GM18909 (cell line): ENCODE data around the gene APBA2.
"Not testable (repeated sequence)": the region's sequence is repeated elsewhere in the genome, so short reads cannot be mapped to it uniquely, and the experiment has no call there.

Experiments
- ATAC-seq: cut with Tn5 transposase; IDR thresholded peaks from one replicate; pipeline ENCODE4 v1.9.1; 2021; ENCODE audit warnings: mild to moderate bottlenecking; ENCODE audit not compliant: unreplicated experiment, poor library complexity

Gene APBA2

DNA sequence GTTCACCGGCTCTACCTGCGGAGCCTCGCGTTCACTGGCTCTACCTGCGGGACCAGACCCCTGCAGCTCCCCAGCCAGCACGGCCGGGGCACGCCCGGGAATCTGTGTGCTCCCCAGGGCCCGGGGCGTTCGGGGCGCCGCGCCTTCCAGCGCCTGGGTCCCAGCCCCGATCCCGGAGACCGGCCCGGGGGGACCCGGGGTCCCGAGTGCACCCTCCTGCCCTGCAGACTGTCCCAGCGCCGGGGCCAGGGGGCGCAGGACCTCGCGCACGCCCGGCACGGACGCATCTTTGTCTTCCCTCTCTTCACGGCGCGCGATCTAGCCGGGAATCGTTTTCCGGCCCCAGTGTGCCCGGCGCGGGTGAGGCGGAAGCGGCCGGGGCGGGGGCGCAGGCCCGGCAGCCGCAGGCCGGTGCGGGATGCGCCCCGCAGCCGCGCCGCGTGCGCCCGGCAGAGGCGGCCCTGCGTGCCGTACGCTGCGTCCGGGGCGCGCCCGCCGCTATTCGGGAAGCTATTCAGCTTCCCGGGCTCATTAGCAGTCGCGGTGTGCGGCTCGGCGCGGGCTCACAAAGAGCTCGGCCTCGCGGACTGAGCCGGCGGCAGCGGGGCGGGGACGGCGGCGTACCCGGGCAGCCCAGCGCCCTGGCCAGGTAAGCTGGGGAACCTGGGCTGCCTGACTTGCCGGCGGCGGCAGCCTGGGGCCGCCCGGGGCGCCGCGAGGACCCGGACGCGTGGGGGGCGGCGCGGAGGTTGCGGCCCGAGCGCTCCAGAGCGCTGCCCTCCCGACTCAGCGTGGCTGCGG, at the start of gene APBA2:
Gene APBA2, plus strand, starts transcription at position 345 of the 801 bp plus-strand sequence. CDS start 167,911 bp downstream, outside the sequence.
- ATAC-seq = no peak

DNA sequence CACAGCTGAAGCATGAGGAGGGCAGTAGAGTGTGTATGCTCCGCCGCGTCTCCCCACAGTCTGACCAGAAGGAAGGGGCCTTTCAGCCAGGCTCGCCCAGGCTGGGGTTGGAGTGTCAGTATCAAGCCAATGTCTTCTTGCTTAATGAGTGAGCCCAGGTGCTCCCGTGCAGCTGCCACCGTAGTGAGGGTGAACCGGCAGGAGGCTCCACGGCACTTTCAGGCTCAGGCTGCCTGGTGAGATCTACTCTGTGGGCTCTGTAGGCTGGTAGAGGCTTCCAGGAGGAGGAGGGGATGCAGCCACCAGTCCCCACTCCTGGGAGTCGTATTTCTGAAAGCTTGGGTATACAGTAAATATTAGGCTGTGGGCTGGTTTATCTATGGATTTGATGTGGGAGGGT, 45.5 kb upstream of the APBA2 start:
- not testable (repeated sequence) for ATAC-seq

DNA sequence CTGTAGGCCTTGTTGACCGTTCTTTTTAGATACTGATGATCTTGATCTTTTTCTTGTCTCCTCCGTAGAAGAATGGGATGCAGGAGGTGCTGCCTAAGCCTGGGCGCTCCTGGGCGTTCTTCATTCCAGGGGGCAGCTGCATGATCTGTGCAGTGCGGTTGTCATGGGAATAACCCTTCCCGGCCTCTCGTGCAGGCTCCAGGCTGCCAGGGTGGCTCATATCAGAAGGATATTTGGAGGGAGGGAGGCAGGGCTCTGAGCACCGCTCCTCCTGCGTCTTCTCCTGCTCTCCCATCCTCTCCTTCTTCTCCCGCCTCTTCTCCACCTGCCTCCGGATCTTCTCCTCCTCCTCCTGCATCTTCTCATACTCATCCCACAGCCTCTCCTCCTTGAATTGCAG, 43.6 kb upstream of the APBA2 start:
- ATAC-seq = not testable (repeated sequence)

DNA sequence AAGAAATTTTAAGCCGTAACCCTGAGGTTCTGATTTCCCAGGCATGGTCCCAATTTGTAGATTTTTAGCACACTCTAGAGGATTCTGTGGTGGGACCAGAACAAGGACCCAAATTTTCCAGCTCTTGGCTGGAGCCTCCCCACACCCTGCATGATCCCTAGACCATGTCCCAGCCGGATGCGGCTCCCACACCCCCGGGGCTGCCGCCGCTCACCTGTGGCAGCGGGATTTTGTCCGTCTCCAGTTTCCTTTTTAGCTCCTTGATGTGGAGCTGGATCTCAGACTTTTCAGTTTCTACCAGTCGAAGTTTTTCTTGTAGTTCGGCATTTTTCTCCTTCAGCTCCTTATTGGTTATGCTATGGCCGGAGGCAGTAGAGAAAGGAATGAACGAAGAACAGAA, 42.3 kb upstream of the APBA2 start:
- ATAC-seq = not testable (repeated sequence)

DNA sequence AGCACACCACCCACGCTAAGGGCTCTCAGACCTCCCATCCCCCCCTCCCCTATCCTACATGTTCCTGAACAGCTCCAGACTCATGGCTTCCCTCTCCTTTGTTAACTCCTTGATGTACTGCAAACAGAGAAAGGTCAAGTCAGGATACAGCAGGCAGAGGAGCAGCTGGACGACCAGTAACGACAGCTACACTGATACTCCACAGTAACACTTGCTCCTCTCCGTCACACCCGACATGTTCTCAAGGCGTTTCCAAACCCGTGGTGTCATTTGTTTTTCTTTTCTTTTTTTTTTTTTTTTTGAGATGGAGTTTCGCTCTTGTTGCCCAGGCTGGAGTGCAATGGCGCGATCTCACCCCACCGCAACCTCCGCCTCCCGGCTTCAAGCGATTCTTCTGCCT, 41.6 kb upstream of the APBA2 start:
- not testable (repeated sequence) for ATAC-seq

DNA sequence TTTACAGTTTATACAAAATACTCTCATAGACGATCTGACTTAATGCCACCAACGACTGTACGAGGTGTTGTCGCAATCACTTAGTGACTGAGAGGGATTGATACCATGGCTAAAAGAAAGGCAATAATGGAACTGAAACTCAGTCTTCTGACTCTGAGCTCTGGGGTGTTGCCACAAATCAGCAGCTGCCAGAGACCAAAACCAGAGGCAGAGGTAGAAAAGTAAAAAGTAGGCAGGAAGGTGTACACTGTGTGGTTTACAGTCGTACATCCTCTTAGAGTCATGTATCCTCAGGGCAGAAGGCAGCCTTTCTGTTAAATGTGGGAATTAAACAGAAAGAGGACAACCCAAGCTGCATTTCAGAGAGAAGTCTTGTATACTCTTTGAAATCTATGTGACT, 38.5 kb upstream of the APBA2 start:
- ATAC-seq = peak; percentile 100

DNA sequence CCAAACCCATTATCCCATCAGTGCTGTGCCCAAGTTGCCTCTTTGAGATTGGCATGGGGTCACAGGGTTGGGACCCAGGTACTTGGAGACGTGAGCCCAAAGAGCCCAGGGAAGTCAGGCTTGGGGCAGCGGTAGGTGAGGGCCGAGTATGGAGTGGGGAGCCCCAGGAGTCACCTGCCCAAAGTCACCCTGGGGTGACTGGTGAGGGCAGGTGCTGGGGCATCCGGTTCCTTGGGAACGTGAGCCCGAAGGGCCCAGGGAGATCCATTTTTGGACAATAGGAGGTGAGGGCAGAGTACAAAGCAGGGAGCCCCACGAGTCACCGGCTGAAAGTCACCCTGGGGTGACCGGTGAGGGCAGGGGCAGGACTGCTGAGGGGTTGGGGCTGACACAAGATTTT, 37.8 kb upstream of the APBA2 start:
- ATAC-seq = not testable (repeated sequence)

DNA sequence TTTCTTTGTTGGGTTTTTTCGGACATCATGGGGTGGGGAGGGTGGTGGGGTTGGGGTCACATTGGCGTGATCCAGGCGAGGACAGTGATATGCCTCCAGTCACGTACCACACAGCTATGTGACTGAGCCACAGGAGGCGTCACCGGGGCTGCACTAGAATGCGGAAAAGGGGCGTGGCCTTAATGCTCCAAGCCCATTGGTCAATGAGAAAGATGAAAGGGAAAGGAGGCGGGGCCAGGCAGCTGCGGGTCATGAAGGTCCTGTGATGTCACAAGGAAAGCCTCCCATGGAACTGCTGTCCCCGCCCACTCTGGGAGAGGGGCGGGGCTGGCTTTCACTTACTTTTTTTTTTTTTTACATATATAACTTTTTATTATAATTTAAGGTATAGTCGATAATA, 37.3 kb upstream of the APBA2 start, which contains the start of gene GOLGA6L7:
Gene GOLGA6L7, minus strand, starts transcription at position 124 of the 400 bp plus-strand sequence. Its CDS starts 95 bp downstream, at position 29.
- not testable (repeated sequence) for ATAC-seq

DNA sequence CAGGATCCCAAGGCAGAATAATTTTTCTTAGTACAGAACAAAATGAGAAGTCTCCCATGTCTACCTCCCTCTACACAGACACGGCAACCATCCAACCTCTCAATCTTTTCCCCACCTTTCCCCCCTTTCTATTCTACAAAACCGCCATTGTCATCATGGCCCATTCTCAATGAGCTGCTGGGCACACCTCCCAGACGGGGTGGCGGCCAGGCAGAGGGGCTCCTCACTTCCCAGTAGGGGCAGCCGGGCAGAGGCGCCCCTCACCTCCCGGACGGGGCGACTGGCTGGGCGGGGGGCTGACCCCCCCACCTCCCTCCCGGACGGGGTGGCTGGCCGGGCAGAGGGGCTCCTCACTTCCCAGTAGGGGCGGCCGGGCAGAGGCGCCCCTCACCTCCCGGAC, 36.5 kb upstream of the APBA2 start:
- not testable (repeated sequence) for ATAC-seq

DNA sequence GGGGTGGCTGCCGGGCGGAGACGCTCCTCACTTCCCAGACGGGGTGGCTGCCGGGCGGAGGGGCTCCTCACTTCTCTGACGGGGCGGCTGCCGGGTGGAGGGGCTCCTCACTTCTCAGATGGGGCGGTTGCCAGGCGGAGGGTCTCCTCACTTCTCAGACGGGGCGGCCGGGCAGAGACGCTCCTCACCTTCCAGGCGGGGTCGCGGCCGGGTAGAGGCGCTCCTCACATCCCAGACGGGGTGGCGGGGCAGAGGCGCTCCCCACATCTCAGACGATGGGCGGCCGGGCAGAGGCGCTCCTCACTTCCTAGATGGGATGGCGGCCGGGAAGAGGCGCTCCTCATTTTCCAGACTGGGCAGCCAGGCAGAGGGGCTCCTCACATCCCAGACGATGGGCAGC, 36.0 kb upstream of the APBA2 start:
- not testable (repeated sequence) for ATAC-seq

DNA sequence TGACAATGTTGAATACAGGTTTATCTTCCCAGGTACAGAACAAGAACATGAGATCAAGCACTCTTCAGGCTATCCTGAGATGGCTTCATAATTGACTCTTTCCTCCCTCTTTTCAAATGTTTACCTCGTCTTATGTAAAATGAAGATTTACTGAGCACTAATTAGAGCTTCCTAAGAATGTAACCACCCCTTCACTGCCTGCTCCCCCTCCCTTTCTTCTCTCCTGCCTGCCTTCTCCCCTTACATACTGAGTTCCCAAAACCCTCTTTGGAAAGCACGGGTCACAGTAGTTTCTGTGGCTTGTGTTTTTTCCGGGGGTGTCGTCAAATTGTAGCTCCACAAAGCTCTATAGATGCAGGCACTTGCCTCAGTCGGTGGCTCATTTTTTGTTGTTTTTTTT, 32.1 kb upstream of the APBA2 start:
- ATAC-seq = not testable (repeated sequence)

DNA sequence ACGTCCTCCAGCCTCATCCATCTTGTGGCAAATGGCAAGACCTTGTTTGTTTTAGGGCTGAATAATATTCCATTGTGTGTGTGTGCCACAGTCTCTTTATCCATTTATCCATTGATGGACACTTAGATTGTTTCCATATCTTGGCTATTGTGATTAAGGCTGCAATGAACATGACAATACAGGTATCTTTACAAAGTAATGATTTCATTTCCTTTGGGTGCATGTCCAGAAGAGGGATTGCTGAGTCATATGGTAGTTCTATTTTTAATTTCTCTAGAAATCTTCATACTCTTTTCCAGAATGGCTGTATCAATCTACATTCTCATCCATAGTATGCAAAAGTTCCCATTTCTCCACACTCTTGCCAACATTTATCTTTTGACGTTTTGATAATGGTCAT, 31.2 kb upstream of the APBA2 start:
- not testable (repeated sequence) for ATAC-seq

DNA sequence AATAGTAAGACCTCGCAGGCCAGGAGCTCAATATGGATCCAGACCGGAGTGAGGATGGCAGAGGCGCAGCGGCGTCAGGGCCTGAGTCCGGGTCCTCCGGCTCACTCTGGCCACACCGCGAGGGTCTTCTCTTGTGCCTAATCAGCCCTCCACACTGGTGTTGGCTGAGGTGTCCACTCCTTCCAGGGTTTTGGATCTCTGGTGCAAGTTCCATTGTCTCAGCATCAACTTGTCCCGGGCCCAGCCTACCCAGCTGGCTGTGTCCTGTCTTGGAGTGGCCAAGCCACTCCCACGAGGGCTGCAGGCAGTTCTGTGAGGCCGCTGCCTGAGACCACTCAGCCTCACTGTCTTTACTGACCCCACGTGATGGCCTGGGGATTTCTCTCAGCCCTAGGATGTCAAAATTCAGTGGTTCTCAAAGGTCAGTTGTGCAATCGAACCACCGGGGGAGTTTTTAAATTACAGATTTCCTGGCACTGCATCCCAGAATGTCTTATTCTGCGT, 24.7 kb upstream of the APBA2 start:
- ATAC-seq = no peak

DNA sequence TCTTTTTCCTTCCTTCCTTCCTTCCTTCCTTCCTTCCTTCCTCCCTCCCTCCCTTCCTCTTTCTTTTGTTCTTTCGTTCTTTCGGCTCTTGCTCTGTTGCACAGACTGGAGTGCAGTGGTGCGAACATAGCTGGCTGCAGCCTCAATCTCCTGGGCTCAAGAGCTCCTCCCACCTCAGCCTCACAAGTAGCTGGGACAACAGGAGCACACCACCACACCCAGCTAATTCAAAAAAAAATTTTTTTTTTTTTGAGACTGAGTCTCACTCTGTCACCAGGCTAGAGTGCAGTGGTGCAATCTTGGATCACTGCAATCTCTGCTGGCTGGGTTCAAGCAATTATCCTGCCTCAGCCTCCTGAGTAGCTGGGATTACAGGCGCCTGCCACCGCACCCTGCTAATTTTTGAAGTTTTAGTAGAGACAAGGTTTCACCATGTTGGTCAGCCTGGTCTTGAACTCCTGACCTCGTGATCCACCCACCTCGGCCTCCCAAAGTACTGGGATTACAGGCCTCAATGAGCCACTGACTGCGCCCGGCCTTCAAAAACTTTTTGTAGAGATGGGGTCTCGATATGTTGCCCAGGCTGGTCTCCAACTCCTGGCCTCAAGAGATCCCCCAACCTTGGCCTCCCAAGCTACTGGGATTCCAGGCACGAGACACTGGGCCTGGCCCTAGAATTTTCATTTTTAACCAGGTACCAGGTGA, 24.0 kb upstream of the APBA2 start:
- ATAC-seq = not testable (repeated sequence)

DNA sequence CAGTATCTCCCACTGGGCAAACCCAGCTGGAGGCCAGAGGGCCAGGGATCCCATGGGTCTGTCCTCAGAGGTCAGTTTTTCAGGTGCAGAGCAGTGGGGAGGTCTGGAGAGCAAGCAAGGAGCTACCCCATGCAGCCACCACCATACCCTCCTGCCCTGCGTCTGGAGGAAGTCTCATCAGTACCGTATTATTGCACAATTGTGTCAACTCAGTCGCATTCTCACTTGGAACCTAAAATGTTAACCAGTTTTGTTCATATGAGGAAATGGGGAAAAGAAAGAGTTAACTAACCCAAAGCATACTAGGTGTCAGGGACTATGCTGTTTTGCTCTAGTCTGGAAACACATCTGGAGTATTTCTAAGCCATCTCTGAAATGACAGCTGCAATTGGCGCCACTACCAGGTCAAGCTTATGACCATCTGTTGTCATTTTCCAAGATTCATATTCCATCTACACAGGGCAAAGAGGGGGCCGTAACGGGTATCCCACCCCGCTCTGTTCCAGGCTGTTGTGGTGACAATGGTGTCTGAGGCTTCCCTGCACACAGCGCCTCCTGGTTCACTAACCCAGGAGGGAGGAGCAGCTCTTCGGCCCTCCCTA, 16.9 kb upstream of the APBA2 start:
- no peak for ATAC-seq

DNA sequence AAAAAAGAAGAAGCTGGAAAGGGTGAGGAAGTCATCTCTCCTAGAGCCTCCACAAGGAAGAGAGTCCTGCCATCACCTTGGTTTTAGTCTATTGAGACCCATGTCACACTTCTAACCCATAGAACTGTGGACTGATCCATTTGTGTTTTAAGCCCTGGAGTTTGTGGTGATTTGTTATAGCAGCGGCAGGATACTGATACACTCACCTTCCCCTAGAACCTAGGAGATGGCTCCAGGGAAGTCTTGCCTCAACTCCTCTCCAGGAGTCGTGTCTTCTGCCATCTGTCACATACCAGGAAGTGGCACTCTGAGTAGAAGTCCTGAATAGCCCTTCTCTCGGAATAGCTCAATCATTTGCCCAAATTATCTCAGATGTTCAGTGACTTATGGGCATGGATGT, 14.6 kb upstream of the APBA2 start:
- no peak for ATAC-seq

DNA sequence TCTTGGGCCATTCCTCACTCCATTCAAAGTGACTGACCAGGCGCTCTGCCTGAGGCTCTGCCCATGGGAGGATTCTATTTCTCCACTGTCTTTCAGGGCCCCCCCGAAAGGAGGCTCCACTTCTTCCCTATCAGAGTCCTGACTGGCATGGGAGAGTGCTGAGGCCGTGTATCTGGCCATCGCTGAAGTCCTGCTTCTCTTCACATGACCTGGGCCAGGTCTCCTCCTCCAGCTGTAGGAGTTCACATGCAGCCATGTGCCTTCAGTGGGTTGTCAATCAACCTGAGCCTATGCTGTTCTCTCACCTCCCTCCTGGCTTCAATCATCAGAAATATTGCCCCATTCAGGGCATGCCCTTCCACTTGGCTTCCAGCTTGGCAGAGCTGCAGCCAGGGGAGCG, 12.8 kb upstream of the APBA2 start:
- no peak for ATAC-seq

DNA sequence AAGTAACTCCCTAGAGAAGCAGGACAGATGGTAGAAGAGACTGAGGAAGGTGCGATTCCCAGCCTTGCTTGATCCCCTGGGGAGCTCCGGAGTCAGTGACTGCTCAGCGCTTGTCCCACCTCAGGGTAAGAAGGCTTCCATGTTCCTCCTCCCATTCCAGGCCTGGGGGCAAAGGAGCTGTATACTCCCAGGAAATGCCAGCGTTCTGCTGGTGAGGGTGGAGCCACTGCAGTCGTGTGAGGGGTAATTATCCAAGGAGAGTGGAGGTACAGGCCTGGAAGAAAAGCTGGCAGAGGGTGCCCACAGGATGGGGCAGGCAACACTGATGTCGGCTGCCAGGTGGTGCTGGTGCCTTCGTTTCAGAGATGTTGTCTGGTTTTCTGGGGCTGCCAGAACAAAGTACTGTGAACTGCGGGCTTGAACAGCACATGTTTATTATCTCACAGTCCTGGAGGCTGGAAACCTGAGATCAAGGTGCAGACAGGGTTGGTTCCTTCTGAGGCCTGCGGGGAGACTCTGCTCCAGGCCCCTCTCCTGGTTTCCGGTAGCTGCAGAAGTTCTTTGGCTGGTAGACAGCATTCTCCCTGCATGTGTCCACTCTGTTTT, 12.1 kb upstream of the APBA2 start:
- no peak for ATAC-seq

DNA sequence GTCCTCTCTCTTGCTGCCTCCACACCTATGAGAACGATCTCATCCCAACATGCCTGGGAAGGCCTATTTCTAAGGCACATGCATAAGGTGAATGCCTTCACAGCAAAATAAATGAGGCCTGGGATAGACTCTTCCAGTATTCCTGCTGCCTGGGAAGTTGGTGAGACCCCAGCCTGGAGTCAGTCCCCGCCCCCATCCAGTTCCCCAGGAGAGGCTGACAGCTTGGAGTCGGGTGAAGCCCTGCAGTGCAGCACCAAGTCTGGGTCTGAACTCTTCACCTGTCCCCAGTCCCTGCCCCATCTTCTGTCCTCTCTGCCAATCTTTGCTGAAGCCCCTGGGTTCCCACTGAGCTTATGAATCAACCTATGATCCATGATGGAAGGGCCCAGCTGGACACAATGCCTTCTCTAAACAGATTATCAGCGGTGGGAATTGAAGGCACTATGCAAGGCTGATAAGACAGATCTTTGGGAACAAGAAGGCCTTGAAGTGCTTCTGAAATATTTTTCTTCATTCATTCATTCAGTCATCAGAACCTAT, 10.2 kb upstream of the APBA2 start:
- no peak for ATAC-seq

DNA sequence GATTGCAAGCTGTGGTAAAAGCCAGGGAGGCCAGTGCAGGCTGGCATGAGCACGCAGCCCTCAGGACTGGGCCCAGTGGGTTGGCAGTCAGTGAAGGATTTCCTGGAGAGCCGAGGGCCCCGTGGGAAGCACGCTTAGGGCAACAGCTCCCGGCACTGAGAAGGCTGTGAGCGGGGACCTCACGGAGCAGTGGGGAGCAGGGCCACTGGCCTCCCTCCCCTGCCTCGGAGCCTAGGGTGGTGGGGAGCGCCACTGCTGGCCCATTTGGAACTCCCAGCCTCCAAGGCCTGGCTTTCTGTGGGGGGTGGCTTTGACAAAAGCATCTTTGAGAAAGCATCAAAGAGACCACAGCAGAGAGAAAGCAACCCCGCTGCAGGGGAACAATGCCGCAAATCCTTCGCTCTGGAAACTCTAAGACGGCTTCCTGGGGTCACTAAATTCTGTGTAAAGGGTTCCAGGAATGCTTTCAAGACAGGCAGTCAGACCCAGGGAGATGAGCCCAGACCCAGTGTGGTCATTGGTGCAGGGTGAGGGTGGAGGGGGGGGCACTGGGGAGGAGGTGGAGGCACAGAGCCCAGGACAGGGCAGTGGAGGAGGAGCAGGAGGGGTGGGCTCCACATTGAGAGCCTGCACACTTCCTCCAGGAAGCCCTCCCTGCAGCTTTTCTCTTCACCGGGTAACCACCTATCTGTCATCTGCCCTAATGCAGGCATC, 9.5 kb upstream of the APBA2 start:
- no peak for ATAC-seq
